Measurements from ENCODE around the gene TRPM2. TPM values are rescaled to one million over a fixed set of nuclear protein-coding genes. Genes with fewer than 3 reads are reported as not detected.

TRPM2 gene
- total and polyA plus RNA-seq, 2 of the 8 experiments (the other 6 are each of a cell fraction or from before 2014, with no cell fraction given): 0.27 to 0.28 TPM

DNA sequence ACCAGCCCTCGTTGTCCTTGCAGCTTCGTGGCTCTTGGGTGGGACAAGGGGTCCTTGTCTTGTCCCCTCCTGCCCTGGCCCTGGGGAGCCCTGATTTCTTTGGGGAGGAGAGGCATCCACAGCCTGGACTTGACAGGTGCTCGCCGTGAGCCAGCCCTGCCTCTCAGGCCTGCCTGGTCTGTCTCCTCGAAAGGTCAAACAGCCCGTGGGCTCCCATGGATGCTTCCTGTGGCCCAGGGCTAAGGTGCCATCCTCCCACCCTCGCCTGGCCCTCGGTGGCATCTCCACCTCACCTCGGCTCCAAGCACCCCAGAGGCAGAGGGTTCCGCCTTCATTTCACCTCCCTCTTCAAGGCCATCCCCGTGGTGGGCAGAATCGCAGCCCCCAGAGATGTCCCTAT is 110.9 kb downstream of the TRPM2 start:
- Histone ChIP-seq H3K79me2 (ENCODE audit: control insufficient read depth in 1 of 2, insufficient read depth in 2 of 2, low read length in 2 of 2) (no peaks in the 10 kb centered on the region), H3K36me3 (ENCODE audit: control insufficient read depth in 2 of 4, insufficient read depth in 4 of 4, low read length in 3 of 4) (no peaks in the 10 kb centered on the region), H3K4ac (replicated peaks; ENCODE audit: insufficient read length, low read depth, low read length) (no peak overlapping the region), H2BK120ac (replicated peaks; ENCODE audit: low read depth, low read length) (no peak overlapping the region), H2BK15ac (ENCODE audit: low read length) (no peak overlapping the region), H2BK20ac (ENCODE audit: low read length) (no peak overlapping the region), H3K9ac (replicated peaks in 1 of 4; ENCODE audit: extremely low read depth in 1 of 4, low read depth in 3 of 4, low read length in 3 of 4) (no peak overlapping the region), H3K27ac (ENCODE audit: low read depth, low read length) (no peak overlapping the region), H3K14ac (ENCODE audit: insufficient read length) (no peak overlapping the region), H4K20me1 (replicated peaks in 1 of 2; ENCODE audit: control insufficient read depth in 1 of 2, insufficient read depth in 2 of 2, low read length in 2 of 2) (peaks cover 0 to 1% of the 10 kb centered on the region in 2 experiments), H2BK12ac (ENCODE audit: low read depth, low read length) (no peak overlapping the region), H4K5ac (ENCODE audit: insufficient read length, low read depth, low read length) (no peak overlapping the region), H3K4me1 (replicated peaks in 1 of 4; ENCODE audit: control insufficient read depth in 3 of 4, insufficient read depth in 4 of 4, low read length in 3 of 4) (peaks cover 0 to 2% (median 0%) of the 10 kb centered on the region in 4 experiments; a peak in 2 of 7 replicates), H3K56ac (replicated peaks; ENCODE audit: insufficient read length, low read depth, low read length) (no peak overlapping the region), H2AFZ (ENCODE audit: low read length) (no peak overlapping the region), H3K18ac (ENCODE audit: extremely low read depth, low read length) (no peak overlapping the region), H3K23me2 (ENCODE audit: low read depth, low read length) (no peaks in the 10 kb centered on the region; the same call in 1 of the 2 replicates), H4K8ac (ENCODE audit: extremely low read depth, insufficient read depth, low read length) (no peak overlapping the region; the same call in 1 of the 2 replicates), H4K91ac (replicated peaks; ENCODE audit: insufficient read length, low read length) (no peak overlapping the region), H2BK5ac (ENCODE audit: low read depth, low read length) (no peak overlapping the region), H3K23ac (ENCODE audit: insufficient read length) (no peak overlapping the region), H3K4me3 (ENCODE audit: extremely low read depth in 1 of 4, insufficient read depth in 2 of 4, low read depth in 3 of 4, low read length in 4 of 4) (no peak overlapping the region), H3K4me2 (ENCODE audit: insufficient read depth in 1 of 2, low read depth in 2 of 2, low read length in 2 of 2) (no peak overlapping the region), H2AK5ac (ENCODE audit: low read depth, low read length) (no peak overlapping the region), H3K9me3 (ENCODE audit: insufficient read depth in 2 of 2, low read depth in 1 of 2, low read length in 1 of 2) (no peaks in the 10 kb centered on the region), H3K27me3 (replicated peaks in 1 of 4; ENCODE audit: control insufficient read depth in 3 of 4, extremely low read depth in 1 of 4, insufficient read depth in 3 of 4, low read length in 3 of 4) (no peaks in the 10 kb centered on the region), H3K79me1 (ENCODE audit: low read depth, low read length) (no peaks in the 10 kb centered on the region)
- POLR2A ChIA-PET (ENCODE audit: partially characterized antibody): no interaction called here
- WGBS, 2 experiments (ENCODE audit: extremely low coverage in 1 of 2, insufficient coverage in 1 of 2, insufficient read length in 1 of 2, insufficient replicate concordance in 2 of 2, low coverage in 1 of 2, low lambda C conversion rate in 2 of 2, missing lambda C conversion rate in 1 of 2): 92% methylated on average over 11 of the region's 12 CpGs; no CpG with 5 or more reads in 1 of the 2 experiments
- CTCF ChIA-PET (ENCODE audit: partially characterized antibody): interaction anchor here (1.1 kb wide), 1 partner anchor 27 kb away, joined by 3 read pairs; no protein-coding TSS in a partner anchor
- TF ChIP-seq EZH2 (IDR thresholded peaks at IDR 0.05; ENCODE audit: low read depth, low read length, severe bottlenecking) (no peak), RNF2 (IDR thresholded peaks at IDR 0.05; ENCODE audit: borderline replicate concordance, low read depth, low read length, missing control alignments, poor library complexity, severe bottlenecking) (no peak), CREB1 (IDR thresholded peaks at IDR 0.05) (no peak), KDM5A (IDR thresholded peaks at IDR 0.05; ENCODE audit: low read length) (no peak), JUN (IDR thresholded peaks at IDR 0.05; ENCODE audit: low read depth, low read length) (no peak), FOSL1 (IDR thresholded peaks at IDR 0.05; ENCODE audit: insufficient read depth, low read depth, low read length) (no peak), SP2 (IDR thresholded peaks at IDR 0.05; ENCODE audit: low read length) (no peak), CHD2 (IDR thresholded peaks at IDR 0.05; ENCODE audit: low read length) (no peak), SAP30 (IDR thresholded peaks at IDR 0.05; ENCODE audit: insufficient read depth, insufficient replicate concordance, low read length) (no peak), CBX5 (IDR thresholded peaks at IDR 0.05; ENCODE audit: low read depth, low read length) (no peak), GTF2F1 (IDR thresholded peaks at IDR 0.05; ENCODE audit: borderline replicate concordance, low read depth, low read length) (no peak), POU5F1 (IDR thresholded peaks at IDR 0.05; ENCODE audit: low read depth, low read length) (no peak)
- TF ChIP-seq, protein P1, sequence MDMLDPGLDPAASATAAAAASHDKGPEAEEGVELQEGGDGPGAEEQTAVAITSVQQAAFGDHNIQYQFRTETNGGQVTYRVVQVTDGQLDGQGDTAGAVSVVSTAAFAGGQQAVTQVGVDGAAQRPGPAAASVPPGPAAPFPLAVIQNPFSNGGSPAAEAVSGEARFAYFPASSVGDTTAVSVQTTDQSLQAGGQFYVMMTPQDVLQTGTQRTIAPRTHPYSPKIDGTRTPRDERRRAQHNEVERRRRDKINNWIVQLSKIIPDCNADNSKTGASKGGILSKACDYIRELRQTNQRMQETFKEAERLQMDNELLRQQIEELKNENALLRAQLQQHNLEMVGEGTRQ (IDR thresholded peaks at IDR 0.05; ENCODE audit: low read length): no peak
- FAIRE-seq (no peak), DNase-seq (ENCODE audit: low read depth in 1 of 2, low spot score in 2 of 2) (no peak)

Measured in H1 (cell line).